ENCODE results near the gene WDR87. TPM values are rescaled to one million over a fixed set of nuclear protein-coding genes. Genes with fewer than 3 reads are reported as not detected.

WDR87 gene
- total RNA-seq, 2 donors from 2014 or later, result not detected

DNA sequence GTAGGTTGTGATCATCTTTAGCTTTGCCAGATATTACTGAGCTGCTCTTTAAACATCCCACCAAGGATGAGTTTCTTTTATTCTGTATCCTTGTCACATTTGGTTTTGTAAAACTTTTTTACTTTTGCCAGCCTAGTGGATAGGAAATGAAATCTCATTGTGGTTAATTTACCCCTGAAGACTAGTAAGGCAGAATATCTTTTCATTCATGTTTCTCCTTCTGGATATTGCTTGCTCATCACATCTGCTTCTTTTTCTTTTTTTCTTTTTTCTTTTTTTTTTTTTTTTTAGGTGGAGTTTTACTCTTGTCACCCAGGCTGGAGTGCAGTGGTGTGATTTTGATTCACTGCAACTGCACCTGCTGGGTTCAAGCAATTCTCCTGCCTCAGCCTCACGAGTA is 32.0 kb upstream of the WDR87 start:
- Histone ChIP-seq H3K9me3 (no peaks in the 10 kb centered on the region), H3K27ac (no peak overlapping the region), H3K4me3 (no peak overlapping the region), H3K27me3 (no peaks in the 10 kb centered on the region), H3K36me3 (replicated peaks in 1 of 2; ENCODE audit: insufficient read depth in 1 of 2, low read depth in 2 of 2) (no peaks in the 10 kb centered on the region), H3K4me1 (peaks cover 60% of the 10 kb centered on the region)
- no peak for DNase-seq
- intact Hi-C loops (cut with DNase I), result no loop called here
- WGBS, 2 donors, result 92% methylated on average over 1 of the region's 1 CpG; no CpG with 5 or more reads in 1 of the 2 donors
- ATAC-seq, result no peak
- TF ChIP-seq POLR2A (IDR thresholded peaks at IDR 0.05) (no peak), CTCF (IDR thresholded peaks at IDR 0.05) (no peak)

DNA sequence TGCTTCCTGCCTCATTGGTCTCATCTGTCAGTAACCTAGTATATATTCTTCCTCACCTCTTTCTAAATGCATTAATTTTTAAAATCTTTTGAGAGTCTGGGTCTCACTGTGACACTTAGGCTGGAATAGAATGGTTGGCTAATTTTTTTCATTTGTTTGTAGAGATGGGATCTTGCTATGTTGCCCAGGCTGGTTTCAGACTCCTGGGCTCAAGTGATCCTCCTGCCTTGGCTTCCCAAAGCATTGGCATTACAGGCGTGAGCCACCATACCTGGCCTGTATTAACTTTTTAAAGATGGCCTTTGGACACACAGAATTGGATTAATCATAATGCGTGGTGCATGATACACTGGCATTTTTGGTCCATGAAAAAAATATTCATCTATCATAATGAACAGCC is 30.5 kb upstream of the WDR87 start:
- intact Hi-C loops (cut with DNase I), result no loop called here
- no peak for DNase-seq
- 94 to 100% methylated on average over 2 of the region's 2 CpGs for WGBS, 2 donors
- ATAC-seq, result no peak
- Histone ChIP-seq H3K27me3 (no peaks in the 10 kb centered on the region), H3K4me1 (peaks cover 63% of the 10 kb centered on the region), H3K9me3 (no peaks in the 10 kb centered on the region), H3K27ac (peak overlapping the region in 2 of 4 donors; percentile 75 to 89), H3K4me3 (no peak overlapping the region), H3K36me3 (replicated peaks in 1 of 2; ENCODE audit: insufficient read depth in 1 of 2, low read depth in 2 of 2) (no peaks in the 10 kb centered on the region)
- TF ChIP-seq CTCF (IDR thresholded peaks at IDR 0.05) (no peak), POLR2A (IDR thresholded peaks at IDR 0.05) (no peak)

DNA sequence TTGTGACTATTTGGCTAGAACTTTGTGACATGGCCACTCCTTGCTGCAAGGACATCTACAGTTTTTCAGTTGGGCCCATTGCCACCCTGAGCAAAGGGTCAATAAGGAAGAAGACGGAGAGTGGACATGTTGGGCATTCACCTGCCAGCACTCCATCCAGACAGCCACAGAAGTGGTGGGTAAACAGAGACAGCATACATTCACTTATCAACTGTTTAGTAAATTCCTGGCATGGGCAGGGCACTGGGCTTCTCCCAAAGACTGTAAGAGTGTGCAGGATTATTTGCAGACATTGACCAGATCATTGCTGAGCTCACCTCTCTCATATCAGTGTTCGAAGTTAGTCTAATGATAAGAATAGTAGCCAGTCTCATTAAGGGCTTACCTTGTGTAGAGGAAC is 29.8 kb upstream of the WDR87 start:
- peaks cover 63% of the 10 kb centered on the region for H3K4me1 ChIP-seq
- DNase-seq, result peak; percentile 22 to 73 (median 55)
- no peaks in the 10 kb centered on the region for H3K9me3 ChIP-seq
- intact Hi-C loops (cut with DNase I), result no loop called here
- H3K27ac ChIP-seq, result peak overlapping the region in 3 of 4 donors; percentile 23 to 89 (median 75)
- H3K36me3 ChIP-seq (replicated peaks in 1 of 2; ENCODE audit: insufficient read depth in 1 of 2, low read depth in 2 of 2), result no peaks in the 10 kb centered on the region
- TF ChIP-seq CTCF (IDR thresholded peaks at IDR 0.05) (no peak), POLR2A (IDR thresholded peaks at IDR 0.05) (no peak)
- H3K4me3 ChIP-seq, result no peak overlapping the region
- peak; percentile 41 for ATAC-seq
- 22 to 29% methylated on average over 2 of the region's 2 CpGs for WGBS, 2 donors
- no peaks in the 10 kb centered on the region for H3K27me3 ChIP-seq

- H3K4me1 ChIP-seq, result peaks cover 66% of the 10 kb centered on the region
- 0% methylated on average over 1 of the region's 1 CpG for WGBS, 2 donors
- peak overlapping the region in 2 of 4 donors; percentile 75 to 89 for H3K27ac ChIP-seq
- no peak for ATAC-seq
- H3K9me3 ChIP-seq, result no peaks in the 10 kb centered on the region
- TF ChIP-seq CTCF (IDR thresholded peaks at IDR 0.05) (no peak), POLR2A (IDR thresholded peaks at IDR 0.05) (no peak)
- no peak for DNase-seq
- H3K36me3 ChIP-seq (replicated peaks in 1 of 2; ENCODE audit: insufficient read depth in 1 of 2, low read depth in 2 of 2), result no peaks in the 10 kb centered on the region
- intact Hi-C loops (cut with DNase I), result no loop called here
- H3K27me3 ChIP-seq, result no peaks in the 10 kb centered on the region
- no peak overlapping the region for H3K4me3 ChIP-seq
These were observed 28.9 kb upstream of the WDR87 start for GRCh38 chr19:37935341-37935740.

GRCh38 chr19:37933937-37934358 is 27.6 kb upstream of the WDR87 start:
- no peak for TF ChIP-seq CTCF (IDR thresholded peaks at IDR 0.05)
- no peak for TF ChIP-seq POLR2A (IDR thresholded peaks at IDR 0.05)
- intact Hi-C loops (cut with DNase I), result no loop called here
- ATAC-seq (no peak), DNase-seq (peak; percentile 34 to 66 (median 60))
- no peaks in the 10 kb centered on the region for H3K36me3 ChIP-seq (replicated peaks in 1 of 2; ENCODE audit: insufficient read depth in 1 of 2, low read depth in 2 of 2)
- H3K9me3 ChIP-seq, result no peaks in the 10 kb centered on the region
- peaks cover 67% of the 10 kb centered on the region for H3K4me1 ChIP-seq
- WGBS, 2 donors, result 62 to 71% methylated on average over 9 of the region's 9 CpGs
- no peak overlapping the region for H3K4me3 ChIP-seq
- H3K27ac ChIP-seq, result peak overlapping the region; percentile 83 to 89 (median 88)
- H3K27me3 ChIP-seq, result no peaks in the 10 kb centered on the region
